GM19463 (cell line): Measurements from ENCODE around the gene AK6.
A peak's percentile ranks its signal among the peaks of the same experiment; 100 is the strongest.
"Not testable (repeated sequence)": the region's sequence is repeated elsewhere in the genome, so short reads cannot be mapped to it uniquely, and the experiment has no call there.

ENCODE experiments used
- ATAC-seq: cut with Tn5 transposase; IDR thresholded peaks from one replicate; pipeline ENCODE4 v1.9.1; 2021; ENCODE audit warnings: mild to moderate bottlenecking, moderate library complexity; ENCODE audit not compliant: unreplicated experiment

Gene AK6

GRCh38 chr5:69341520-69342161 lies 27.7 kb downstream of the AK6 start:
- ATAC-seq = no peak

GRCh38 chr5:69335341-69335935 lies 33.9 kb downstream of the AK6 start:
- ATAC-seq = no peak

- peak; percentile 74 for ATAC-seq
Observed at GRCh38 chr5:69334793-69335268, 34.5 kb downstream of the AK6 start.

- ATAC-seq = not testable (repeated sequence)
Observed at GRCh38 chr5:69333668-69334315, 35.5 kb downstream of the AK6 start.

GRCh38 chr5:69331528-69332445 lies 37.5 kb downstream of the AK6 start:
- ATAC-seq = no peak

GRCh38 chr5:69329905-69330489 lies 39.3 kb downstream of the AK6 start:
- ATAC-seq = no peak

GRCh38 chr5:69326365-69326764 lies 43.0 kb downstream of the AK6 start:
- ATAC-seq = no peak

- no peak for ATAC-seq
Observed at GRCh38 chr5:69317391-69317790, 51.9 kb downstream of the AK6 start.

- no peak for ATAC-seq
Observed at GRCh38 chr5:69315972-69316371, 53.3 kb downstream of the AK6 start.

- no peak for ATAC-seq
Observed at GRCh38 chr5:69313428-69313827, 55.9 kb downstream of the AK6 start.

GRCh38 chr5:69312459-69313160 lies 56.7 kb downstream of the AK6 start:
- no peak for ATAC-seq

GRCh38 chr5:69309380-69309779 lies 59.9 kb downstream of the AK6 start:
- ATAC-seq = no peak

GRCh38 chr5:69308046-69308553 lies 61.2 kb downstream of the AK6 start:
- no peak for ATAC-seq

- ATAC-seq = no peak
Observed at GRCh38 chr5:69305512-69305911, 63.8 kb downstream of the AK6 start.
